GM11168 (cell line): ENCODE data around the gene ARRB1.

Source experiments
- in situ Hi-C: fragments of 300-500 bp; cut with MboI; formaldehyde crosslinking; loops from one replicate; pipeline ENCODE4 v1.12.0; 2022; ENCODE audit warnings: low sequenced_read_pairs; ENCODE audit not compliant: unreplicated experiment

ARRB1 gene

DNA sequence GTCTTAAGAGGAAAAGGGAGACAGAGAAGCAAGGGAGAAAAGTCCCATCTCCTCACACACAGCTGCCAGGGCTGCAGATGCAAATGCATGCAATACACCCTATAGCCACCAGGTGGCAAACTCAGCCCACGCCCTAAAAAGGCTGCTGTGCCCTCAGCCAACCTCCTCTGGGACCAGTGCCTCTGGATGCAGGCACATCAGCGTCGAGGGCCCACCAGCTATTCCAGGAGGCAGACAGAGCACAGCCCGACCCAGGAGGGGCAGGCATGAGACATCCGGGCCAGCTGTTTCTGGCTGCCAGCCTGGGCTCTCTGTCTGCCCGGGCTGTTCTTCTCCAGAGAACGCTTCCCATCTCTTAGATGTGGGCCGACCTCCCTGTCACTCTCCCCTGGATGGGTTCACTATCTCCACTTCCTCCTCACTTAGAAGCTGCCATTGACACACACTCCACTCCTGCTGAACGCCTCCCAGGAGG, 71.2 kb downstream of the ARRB1 start:
- in situ Hi-C loops: no loop called here

GRCh38 chr11:75279273-75279672, 72.2 kb downstream of the ARRB1 start:
- in situ Hi-C loops: loop anchor here (5.0 kb wide), 1 partner anchor 103 kb away; no protein-coding TSS in a partner anchor

GRCh38 chr11:75277991-75278790, 73.3 kb downstream of the ARRB1 start:
- in situ Hi-C loops: loop anchor here (5.0 kb wide), 1 partner anchor 104 kb away; no protein-coding TSS in a partner anchor

GRCh38 chr11:75277211-75277805, 74.2 kb downstream of the ARRB1 start:
- in situ Hi-C loops: loop anchor here (5.0 kb wide), 1 partner anchor 105 kb away; no protein-coding TSS in a partner anchor

DNA sequence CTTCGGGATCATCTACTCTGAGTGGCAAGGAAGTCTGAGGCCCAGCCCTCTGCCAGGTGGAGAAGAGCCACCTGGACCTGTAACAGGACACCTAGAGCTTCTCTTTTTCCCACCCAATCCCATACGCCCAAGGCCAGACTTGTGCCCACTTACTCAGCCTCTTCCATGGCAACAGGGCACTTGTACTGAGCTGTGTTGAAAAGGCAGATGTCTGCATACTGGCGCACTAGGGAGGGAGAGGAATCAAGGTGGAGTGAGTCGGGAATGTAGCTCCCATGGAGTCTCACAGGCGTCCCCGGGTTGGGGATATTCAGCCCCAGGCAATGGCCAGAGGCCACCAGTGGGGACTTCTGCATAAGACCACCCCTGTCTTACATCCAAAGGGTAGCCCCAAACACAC, 74.8 kb downstream of the ARRB1 start:
- in situ Hi-C loops: loop anchor here (5.0 kb wide), 1 partner anchor 106 kb away; no protein-coding TSS in a partner anchor

- in situ Hi-C loops: loop anchor here (5.0 kb wide), 1 partner anchor 106 kb away; no protein-coding TSS in a partner anchor
Measured at GRCh38 chr11:75276186-75276585, 75.3 kb downstream of the ARRB1 start.

DNA sequence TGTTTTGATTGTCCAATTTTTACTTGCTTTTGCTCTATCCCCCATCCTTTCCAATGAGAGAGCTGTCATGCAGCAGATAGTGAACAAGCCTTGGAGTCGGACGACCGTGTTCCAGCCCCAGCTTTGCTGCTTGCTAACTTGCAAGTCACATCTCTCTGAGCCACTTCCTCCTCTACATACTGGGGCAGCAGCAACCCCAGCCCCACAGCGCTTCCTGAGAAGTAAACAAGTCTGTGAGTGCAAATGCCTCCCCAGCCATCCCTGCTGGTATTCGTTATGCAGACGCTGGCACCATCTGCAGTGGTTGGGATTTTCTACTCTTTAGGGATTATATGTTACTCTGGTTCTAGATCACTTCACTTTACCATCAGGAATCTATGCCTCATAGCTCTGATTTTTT, 75.9 kb downstream of the ARRB1 start:
- in situ Hi-C loops: loop anchor here (5.0 kb wide), 1 partner anchor 107 kb away; no protein-coding TSS in a partner anchor

- in situ Hi-C loops: loop anchor here (5.0 kb wide), 1 partner anchor 108 kb away; no protein-coding TSS in a partner anchor
Measured at GRCh38 chr11:75274716-75275115, 76.7 kb downstream of the ARRB1 start.

- in situ Hi-C loops: no loop called here
Measured at GRCh38 chr11:75273411-75274391, 77.8 kb downstream of the ARRB1 start.

- in situ Hi-C loops: no loop called here
Measured at GRCh38 chr11:75272821-75273301, 78.6 kb downstream of the ARRB1 start.

GRCh38 chr11:75272391-75272790, 79.1 kb downstream of the ARRB1 start:
- in situ Hi-C loops: no loop called here

- in situ Hi-C loops: no loop called here
Measured at GRCh38 chr11:75271730-75272129, 79.7 kb downstream of the ARRB1 start.

GRCh38 chr11:75270896-75271418, 80.5 kb downstream of the ARRB1 start:
- in situ Hi-C loops: no loop called here

DNA sequence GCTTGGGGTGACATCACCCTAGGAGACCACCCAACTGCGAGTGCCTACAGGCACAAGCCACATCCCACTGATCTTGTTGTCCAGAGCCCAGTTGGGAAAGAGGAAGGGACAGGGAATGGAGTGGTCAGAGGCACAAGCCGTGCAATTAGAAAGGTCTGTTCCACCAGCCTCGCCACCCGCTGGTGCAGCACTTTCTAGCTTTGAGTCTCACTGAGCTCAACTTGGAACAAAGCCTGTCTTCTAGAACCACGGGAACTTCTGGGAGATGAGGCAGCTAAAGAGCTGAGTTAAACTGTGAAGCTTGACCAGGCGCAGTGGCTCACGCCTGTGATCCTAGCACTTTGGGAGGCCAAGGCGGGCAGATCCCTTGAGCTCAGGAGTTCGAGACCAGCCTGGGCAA, 81.6 kb downstream of the ARRB1 start:
- in situ Hi-C loops: no loop called here

DNA sequence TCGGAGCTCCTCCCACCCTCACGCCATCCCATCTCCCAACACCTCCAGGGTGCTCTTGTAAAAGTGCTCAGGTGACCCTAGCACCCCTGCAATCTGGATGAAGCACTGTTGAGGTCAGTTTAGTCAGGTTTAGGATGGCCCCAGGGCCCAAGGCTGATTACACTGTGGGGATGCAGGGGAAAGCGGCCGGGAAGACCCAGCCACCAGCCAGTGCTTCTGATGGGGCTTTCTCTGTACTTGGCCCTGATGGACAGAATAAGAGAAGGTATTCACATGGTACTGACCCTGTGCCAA, 82.1 kb downstream of the ARRB1 start:
- in situ Hi-C loops: no loop called here

- in situ Hi-C loops: no loop called here
Measured at GRCh38 chr11:75268626-75269366, 82.7 kb downstream of the ARRB1 start.

GRCh38 chr11:75267171-75267970, 84.1 kb downstream of the ARRB1 start:
- in situ Hi-C loops: no loop called here

- in situ Hi-C loops: no loop called here
Measured at GRCh38 chr11:75265851-75266531, 85.5 kb downstream of the ARRB1 start.
